NT2/D1 (cell line): ENCODE measurements around the gene ARL6IP5.

Experiments used
- SUZ12 ChIP-seq: IDR thresholded peaks from 2 replicates; pipeline ENCODE4 v1.6.1; 2011; ENCODE audit not compliant: insufficient read length, insufficient read depth; ENCODE audit errors: extremely low read depth
- YY1 ChIP-seq: IDR thresholded peaks from 2 replicates; pipeline ENCODE4 v1.6.1; 2011; ENCODE audit not compliant: insufficient read length, insufficient read depth
- ZNF274 ChIP-seq: IDR thresholded peaks from 2 replicates; pipeline ENCODE4 v1.6.1; 2011; ENCODE audit warnings: mild to moderate bottlenecking, low read depth, low read length

GRCh38 chr3:69063636-69064035 is 21.1 kb upstream of the ARL6IP5 start:
- TF ChIP-seq YY1 (no peak), ZNF274 (no peak), SUZ12 (no peak)
